DMS114 treated with DMSO at 0.1 percent for 48 hours (cell line): ENCODE measurements around the gene LDLRAD2.
A peak's percentile ranks its signal among the peaks of the same experiment; 100 is the strongest.
"Not testable (repeated sequence)": the region's sequence is repeated elsewhere in the genome, so short reads cannot be mapped to it uniquely, and the experiment has no call there.

Experiments
- DNase-seq: peaks from one replicate; lab custom pipeline; 2025; ENCODE audit not compliant: unreplicated experiment; lab: John Stamatoyannopoulos, UW

LDLRAD2 gene, protein sequence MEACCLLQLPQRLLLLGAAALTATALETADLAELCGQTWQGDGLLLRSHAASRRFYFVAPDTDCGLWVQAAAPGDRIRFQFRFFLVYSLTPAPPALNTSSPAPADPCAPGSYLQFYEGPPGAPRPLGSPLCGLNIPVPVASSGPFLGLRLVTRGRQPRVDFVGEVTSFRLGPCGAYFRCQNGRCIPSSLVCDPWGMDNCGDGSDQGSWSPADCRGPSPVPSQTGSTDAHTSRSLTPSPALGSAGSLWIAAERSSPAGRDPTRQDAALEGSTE

DNA sequence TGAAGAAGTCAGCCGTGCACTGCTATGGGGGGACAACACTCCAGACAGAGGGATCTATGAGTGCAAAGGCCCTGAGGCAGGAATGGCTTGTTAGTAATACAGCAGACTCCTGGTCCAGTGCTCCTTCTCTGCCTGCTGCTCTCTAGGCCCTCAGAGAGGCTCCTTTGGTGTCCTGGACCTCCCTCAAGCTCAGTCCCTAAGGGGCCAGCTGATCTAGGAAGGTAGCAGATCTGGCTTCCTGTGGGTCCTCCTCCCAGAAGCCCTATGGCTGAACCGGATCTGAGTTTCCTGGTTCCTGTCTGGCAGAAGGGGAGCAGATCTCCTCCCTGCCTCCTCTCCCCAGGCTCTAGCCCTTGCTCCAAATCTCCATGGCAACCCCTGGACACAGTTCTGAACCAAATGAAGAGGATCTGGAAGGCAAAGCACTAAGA is at the start of gene LDLRAD2:
Gene LDLRAD2, plus strand, starts transcription at position 391 of the 431 bp plus-strand sequence. CDS start 187 bp downstream, outside the sequence.
- no peak for DNase-seq

DNA sequence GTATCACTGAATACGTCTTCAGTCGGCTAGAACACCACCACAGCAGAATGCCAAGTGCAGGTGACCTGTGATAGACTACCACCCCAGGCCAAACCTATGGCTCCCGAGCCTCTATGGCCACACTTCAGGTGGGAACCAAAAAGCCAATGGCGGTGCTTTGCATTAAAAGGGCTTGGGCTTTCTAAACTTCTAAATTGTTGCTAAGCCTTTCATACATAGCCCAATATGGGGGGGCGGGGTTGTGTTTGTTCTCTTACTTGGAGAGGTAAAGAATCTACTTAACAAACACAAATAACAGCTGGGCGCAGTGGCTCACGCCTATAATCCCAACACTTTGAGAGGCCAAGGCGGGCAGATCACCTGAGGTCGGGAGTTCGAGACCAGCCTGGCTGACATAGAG is 48.8 kb upstream of the LDLRAD2 start:
- no peak for DNase-seq

DNA sequence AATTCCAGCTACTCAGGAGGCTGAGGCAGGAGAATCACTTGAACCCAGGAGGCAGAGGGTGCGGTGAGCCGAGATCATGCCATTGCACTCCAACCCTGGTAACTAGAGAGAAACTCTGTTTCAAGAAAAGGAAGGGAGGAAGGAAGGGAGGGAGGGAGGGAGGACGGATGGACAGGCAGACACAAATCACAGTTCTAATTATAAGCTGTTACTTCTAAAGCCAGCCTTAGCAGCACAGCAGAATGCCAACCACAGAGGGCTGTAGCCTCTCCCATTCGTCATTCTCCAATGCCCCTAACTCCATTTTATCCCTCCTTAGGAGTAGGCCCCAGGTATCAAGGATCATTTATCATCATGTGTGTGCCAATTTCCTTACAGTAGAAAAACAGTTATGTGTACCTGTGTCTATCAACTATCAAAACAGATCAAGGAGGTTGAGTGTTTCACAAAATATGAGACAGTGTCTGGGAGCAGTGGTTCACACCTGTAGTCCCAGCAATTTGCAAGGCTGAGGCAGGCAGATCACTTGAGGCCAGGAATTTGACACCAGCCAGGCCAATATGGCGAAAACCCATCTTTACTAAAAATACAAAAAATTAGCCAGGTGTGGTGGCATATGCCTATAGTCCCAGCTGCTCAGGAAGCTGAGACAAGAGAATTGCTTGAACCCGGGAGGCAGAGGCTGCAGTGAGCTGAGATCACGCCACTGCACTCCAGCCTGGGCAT is 48.2 kb upstream of the LDLRAD2 start:
- no peak for DNase-seq

DNA sequence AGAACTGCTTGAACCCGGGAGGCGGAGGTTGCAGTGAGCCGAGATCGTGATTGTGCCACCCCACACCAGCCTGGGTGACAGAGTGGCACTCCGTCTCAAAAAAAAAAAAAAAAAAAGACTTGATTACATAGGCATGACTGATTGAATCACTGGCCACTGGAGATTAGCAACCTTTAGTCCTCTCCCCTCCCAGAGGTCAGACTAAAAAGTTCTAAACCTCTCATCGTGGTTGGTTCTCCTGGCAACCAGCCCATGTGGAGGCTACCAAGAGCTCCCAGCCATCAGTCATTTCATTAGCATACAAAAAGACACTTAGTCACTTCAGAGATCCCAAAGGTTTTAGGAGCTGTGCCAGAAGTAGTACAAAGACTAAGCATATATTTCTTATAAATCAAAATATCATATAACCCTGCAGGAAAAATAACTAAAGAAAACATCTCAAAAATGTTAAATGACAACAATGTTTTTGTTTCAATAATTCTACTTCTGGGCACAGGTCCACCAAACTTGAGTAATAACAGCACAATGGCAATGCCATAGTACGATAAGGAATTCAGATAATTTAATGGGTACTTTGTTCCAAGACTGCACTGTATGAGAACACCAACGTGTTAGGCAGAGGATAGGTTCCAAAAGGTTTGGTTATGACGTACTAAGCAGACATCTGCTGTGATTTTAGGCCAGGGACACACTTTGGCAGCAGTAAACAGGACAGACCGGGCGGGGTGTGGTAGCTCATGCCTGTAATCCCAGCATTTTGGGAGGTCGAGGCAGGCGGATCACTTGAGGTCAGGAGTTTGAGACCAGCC is 47.2 kb upstream of the LDLRAD2 start:
- no peak for DNase-seq

DNA sequence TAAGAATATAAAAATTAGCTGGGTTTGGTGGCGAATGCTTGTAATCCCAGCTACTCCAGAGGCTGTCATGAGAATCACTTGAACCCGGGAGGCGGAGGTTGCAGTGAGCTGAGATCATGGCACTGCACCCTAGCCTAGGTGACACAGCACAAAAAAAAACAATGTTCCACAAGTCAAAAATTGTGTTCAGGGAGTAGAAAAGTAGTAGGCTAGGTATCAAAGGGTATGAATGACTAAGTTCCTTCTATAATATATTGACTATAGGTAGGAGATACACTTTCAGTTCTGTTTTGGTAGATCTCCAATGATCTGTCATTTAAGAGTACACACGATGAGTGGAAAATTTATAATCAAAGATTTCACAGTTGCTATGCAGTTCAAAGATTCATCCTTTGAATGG is 45.9 kb upstream of the LDLRAD2 start:
- no peak for DNase-seq

DNA sequence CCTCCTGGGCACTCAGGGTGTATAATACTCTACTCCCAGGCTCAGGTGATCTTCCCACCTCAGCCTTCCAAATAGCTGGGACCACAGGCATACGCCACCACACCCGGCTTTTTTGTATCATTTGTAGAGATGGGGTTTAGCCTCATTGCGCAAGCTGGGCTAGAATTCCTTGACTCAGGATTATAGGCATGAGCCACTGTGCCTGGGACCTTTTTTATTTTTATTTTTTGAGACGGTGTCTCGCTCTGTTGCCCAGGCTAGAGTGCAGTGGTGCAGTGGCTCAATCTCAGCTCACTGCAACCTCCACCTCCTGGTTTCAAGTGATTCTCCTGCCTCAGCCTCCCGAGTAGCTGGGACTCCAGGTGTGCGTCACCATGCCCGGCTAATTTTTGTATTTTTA is 45.0 kb upstream of the LDLRAD2 start:
- not testable (repeated sequence) for DNase-seq

DNA sequence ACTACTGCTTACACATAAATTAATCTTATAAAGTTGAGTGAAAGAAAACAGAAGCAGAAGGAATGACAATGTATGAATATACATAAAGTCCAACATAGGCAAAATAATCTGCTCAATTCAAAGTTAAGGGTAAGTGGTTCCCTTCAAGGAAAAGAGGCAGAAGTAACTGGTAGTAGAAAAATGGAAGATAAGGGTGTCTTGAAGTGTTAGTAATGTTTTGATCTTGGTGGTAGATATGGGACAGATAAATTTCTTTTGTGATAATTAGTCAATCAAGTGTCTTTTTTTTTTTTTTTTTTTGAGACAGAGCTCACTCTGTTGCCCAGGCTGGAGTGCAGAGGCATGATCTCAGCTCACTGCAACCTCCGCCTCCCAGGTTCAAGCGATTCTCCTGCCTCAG is 41.9 kb upstream of the LDLRAD2 start:
- DNase-seq: no peak

DNA sequence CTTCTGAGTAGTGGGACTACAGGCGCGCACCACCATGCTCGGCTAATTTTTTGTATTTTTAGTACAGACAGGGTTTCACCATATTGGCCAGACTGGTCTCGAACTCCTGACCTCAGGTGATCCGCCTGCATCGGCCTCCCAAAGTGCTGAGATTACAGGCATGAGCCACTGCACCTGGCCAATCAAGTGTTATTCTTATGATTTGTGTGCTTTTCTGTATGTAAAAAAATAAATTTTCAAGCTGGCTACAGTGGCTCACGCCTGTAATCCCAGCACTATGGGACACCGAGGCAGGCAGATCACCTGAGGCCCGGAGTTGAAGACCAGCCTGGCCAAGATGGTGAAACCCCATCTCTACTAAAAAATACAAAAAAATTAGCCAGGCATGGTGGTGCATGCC is 41.5 kb upstream of the LDLRAD2 start:
- not testable (repeated sequence) for DNase-seq

DNA sequence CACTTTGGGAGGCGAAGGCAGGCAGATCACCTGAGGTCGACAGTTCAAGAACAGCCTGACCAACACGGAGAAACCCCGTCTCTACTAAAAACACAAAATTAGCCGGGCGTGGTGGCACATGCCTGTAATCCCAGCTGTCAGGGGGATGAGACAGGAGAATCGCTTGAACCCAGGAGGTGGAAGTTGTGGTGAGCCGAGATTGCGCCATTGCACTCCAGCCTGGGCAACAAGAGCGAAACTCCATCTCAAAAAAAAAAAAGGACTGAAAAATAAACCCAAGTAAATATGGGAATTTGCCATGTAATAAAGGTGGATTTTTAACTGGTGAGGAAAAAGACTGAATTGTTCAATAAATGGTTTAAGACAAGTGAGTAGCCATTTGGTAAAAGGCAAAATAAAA is 40.4 kb upstream of the LDLRAD2 start:
- not testable (repeated sequence) for DNase-seq

DNA sequence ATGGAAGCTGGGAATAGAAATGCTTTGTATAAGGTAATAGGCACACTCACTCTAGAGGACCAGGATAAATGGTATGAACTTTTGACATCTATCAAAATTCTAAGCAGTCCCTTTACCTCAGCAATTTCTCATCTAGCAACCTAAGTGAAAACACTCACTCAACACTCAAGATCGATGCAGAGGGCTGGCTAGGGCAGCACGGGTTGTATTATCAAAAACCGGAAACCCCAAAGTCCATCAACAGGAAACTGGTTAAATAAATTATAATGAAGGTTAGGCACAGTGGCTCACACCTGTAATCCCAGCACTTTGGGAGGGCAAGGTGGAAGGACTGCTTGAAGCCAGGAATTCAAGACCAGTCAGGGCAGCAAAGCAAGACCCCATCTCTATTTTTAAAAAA is 38.5 kb upstream of the LDLRAD2 start:
- no peak for DNase-seq

DNA sequence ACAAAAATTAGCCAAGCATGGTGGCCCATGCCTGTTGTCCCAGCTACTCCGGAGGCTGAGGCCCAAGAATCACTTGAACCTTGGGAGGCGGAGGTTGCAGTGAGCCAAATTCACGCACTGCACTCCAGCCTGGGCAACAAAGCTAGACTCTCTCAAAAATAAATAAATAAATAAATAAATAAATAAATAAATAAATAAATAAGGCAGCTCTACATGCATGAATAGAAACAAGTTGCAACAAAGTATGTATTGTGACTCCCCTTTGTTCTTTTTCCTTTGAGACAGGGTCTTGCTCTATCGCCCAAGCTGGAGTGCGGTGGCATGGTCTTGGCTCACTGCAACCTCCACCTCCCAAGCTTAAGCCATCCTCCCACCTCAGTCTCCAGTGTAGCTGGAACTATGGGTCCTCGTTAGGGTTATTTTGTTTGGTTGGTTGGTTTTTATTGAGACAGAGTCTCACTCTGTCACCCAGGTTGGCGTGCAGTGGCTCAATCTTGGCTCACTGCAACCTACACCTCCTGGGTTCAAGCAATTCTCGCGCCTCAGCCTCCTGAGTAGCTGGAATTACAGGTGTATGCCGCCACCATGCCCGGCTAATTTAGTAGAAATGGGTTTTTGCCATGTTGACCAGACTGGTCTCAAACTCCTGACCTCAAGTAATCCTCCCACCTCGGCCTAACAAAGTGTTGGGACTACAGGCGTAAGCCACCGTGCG is 37.1 kb upstream of the LDLRAD2 start:
- no peak for DNase-seq

DNA sequence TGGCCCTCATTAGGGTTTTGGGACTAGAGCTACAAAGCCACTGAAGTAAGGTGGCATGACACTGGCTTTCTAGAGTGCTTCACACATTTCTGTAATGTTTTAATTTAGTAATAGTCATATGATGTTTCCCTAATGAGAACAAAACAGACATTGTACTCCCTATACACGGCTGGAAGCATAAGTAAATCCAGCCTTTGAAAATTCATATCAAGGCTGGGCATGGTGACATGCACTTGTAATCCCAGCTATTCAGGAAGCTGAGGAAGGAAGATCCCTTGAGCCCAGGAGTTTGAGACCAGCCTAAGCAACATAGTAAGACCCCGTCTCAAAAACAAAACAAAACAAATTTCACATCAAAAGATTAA is 36.5 kb upstream of the LDLRAD2 start:
- DNase-seq: no peak

DNA sequence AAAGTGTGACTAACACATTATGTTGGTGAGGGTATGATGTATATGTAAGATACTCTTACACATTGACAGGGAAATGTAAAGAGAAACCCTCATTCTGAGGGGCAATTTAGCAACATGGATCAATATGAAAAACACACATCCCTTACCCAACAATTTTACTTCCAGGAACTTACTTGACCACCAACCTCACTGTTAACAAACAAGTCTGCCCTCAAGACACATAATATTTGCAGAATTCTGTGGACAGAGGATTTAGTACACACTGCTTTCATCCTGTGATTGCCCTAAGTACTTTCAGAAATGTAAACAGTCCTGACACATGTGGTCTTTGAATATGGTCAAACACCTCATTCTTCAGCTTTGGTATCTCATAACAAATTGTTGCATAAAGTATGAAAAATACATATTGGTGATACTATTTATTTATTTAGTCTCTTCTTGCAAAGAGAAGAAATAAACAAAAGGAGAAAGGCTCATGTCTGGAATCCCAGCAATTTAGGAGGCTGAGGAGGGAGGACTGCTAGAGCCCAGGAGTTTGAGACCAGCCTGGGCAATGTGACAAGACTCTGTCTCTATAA is 36.0 kb upstream of the LDLRAD2 start:
- no peak for DNase-seq

DNA sequence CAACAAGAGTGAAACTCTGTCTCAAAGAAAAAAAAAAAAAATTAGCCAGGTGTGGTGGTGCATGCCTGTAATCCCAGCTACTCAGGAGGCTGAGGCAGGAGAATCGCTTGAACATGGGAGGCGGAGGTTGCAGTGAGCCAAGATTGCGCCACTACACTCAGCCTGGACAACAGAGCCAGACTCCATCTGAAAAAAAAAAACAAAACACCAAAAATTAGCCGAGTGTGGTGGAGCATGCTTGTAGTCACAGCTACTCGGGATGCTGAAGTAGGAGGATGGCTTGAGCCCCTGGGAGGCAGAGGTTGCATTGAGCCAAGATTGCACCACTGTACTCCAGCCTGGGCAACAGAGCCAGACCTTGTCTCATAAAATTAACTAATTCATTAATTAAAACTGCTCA is 35.1 kb upstream of the LDLRAD2 start:
- not testable (repeated sequence) for DNase-seq

DNA sequence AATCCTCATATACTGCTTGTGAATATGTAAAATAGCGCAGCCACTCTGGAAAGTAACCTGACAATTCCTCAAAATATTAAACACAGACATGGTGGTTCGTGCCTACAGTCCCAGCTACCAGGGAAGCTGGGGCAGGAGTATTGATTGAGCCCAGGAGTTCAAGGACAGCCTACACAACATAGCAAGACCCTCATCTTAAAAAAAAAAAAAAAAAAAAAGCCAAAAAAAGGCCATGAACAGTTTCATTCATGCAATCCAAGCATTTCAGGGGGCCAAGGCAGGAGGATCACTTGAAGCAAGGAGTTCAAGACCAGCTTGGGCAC is 33.7 kb upstream of the LDLRAD2 start:
- DNase-seq: no peak

DNA sequence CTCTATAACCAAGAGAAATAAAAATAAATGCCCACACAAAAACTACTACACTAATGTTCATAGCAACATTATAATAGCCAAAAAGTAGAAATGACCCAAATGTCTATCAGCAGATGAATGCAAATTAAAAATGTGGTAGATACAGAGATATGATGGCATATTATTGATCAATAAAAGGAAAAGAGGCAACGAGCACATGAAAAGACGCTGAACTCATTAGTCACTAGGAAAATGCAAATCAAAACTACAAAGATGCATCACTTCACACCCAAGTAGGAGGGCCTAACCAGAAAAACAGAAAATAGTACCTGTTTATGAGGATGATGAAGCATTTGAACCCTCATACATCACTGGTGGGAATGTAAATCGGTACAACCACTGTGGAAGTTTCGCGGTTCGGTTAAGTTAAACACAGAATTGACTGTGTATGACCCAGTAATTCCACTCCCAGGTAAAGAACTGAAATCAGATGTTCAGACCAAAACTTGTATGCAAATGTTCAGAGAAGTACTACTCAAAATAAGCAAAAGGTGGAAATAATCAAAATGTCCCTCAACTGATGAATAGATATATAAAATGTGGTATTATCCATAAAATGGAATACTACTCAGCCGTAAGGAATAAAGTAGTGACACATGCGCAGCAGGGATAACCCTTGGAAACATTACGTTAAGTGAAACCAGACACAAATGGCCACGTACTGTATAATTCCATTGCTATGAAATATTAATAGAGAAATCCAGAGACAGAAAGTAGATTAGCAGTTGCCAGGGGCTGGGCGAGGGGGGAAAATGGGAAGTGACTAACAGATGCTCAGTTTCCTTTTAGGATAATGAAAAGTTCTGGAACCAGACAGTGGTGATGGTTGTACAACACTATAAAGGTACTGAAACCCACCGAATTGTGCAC is 32.2 kb upstream of the LDLRAD2 start:
- no peak for DNase-seq

DNA sequence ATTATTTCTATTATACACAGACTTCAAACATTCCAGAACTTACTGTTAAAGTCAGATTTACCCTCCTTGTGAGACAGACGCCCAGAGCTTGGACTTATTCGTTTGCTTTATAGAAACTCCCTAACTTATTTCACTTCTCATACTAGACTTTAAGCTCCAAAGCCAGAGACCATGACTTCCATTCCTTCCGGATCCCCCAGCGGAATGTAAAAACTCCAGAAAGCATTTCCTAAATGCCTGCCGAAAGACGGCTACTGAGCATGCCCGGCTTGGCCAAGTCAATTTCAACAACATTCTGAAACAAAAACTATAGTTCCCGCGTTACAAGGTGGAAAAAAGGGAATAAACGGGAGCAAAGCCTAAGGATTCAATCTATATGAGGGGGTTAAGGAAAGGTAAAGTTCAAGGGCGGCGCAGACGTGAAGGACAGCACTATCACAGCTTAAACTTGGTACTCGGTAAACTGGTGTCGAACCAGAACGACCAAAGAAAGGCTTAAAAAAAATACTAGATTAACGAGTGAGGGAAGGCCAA is 30.2 kb upstream of the LDLRAD2 start:
- peak; percentile 74 for DNase-seq

DNA sequence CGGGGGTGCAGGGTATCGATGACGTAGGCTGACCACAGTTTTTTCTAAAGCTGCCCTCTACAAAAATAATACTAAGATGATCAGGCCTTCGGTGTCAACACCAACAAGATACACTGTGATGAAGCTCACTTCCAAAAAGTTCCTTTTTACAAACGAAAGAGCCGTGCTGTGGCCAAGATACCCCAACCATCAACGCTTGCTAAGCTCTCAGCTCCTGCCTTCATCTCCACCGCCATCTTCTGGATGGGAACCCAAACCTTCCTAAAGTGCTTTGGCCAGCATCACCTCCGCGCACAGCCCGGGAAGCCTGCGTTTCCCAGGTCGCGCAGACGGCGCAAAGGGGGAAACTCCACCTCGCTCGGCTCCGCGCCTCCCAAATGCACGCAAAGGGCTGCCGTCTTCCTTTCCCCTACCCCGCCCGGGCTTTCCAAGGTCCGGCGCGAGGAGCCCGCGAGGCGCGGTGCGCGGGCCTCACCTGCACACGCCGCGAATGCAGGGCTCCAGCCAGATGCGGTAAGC is 29.7 kb upstream of the LDLRAD2 start:
- DNase-seq: peak; percentile 74

DNA sequence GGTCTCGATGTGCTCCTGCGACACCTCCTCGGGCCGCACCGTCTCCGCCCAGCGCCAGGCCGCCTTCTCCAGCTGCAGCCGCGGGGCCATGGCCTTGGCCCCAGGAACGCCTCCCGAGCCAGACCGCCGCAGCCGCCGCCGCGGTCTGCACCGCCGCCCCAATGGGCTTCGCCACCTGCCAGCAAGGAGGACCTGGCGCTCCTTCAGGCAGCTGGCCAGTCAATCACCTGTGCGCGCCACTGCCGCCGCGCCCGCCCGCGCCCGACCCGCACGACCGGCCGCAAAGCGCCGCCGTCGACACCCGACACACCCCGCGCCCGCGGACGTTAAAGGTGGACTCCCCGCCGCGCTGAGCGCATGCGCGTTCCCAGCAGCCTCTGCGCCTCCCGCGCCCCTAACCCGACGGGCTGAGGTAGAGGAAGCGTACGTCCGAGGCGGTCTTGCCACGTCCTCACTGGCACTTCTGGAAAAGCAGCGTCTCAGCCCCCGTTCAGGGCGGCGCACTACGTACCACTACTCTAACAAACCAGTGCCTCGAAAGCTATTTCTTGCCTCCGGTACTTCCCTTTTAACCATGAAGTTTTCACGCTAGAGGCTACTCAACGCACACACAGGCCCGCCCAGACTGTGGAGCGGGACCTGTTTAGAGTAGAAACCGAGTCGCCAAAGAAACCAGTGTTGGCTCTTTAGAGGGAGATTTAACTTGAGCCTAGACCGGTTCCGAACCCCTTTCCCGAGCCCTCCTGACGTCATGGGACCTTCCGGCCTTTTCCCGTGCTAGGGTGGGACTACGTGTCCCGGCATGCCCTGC is 29.0 kb upstream of the LDLRAD2 start, which contains the start of gene USP48:
Gene USP48, minus strand, starts transcription at position 282 of the 811 bp plus-strand sequence. Its CDS starts 192 bp downstream, at position 90.
- peak; percentile 90 for DNase-seq
